ENCODE measurements around the gene PREX1. TPM values are rescaled to one million over a fixed set of nuclear protein-coding genes. Genes with fewer than 3 reads are reported as not detected.

PREX1 gene
- total RNA-seq, 1 experiment from 2014 or later, result not detected

DNA sequence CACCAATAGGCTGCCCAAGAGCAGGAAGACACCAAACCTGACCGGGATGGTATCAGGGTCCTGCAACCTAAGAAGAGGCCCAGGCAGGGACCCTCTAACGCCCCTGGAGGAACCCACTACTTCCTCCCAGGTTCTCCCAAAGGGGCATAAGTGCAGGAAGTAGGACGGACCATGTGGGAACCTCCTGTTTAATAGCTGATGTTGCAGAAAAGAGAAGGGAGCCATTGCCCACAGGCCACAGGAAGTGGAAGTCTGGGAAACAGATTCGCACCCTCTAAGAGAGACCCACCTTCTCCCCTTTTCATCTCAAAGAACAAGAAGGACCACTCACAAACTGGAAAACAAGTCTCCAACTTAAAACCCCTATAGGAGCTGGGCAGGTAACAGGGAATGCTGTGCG lies 18.1 kb downstream of the PREX1 start:
- intact Hi-C loops (cut with micrococcal nuclease), result no loop called here
- no peak overlapping the region for H3K27ac Mint-ChIP-seq (ENCODE audit: low read depth, unreplicated experiment)
- peaks cover 51% of the 10 kb centered on the region for H3K27me3 Mint-ChIP-seq (ENCODE audit: insufficient read depth, unreplicated experiment)
- peaks cover 13% of the 10 kb centered on the region for H3K9me3 Mint-ChIP-seq (ENCODE audit: unreplicated experiment)
- H3K4me1 Mint-ChIP-seq (ENCODE audit: insufficient read depth, unreplicated experiment), result no peaks in the 10 kb centered on the region
- TF ChIP-seq, protein P1, sequence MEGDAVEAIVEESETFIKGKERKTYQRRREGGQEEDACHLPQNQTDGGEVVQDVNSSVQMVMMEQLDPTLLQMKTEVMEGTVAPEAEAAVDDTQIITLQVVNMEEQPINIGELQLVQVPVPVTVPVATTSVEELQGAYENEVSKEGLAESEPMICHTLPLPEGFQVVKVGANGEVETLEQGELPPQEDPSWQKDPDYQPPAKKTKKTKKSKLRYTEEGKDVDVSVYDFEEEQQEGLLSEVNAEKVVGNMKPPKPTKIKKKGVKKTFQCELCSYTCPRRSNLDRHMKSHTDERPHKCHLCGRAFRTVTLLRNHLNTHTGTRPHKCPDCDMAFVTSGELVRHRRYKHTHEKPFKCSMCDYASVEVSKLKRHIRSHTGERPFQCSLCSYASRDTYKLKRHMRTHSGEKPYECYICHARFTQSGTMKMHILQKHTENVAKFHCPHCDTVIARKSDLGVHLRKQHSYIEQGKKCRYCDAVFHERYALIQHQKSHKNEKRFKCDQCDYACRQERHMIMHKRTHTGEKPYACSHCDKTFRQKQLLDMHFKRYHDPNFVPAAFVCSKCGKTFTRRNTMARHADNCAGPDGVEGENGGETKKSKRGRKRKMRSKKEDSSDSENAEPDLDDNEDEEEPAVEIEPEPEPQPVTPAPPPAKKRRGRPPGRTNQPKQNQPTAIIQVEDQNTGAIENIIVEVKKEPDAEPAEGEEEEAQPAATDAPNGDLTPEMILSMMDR (IDR thresholded peaks at IDR 0.05; ENCODE audit: unreplicated experiment), result no peak
- BruUV-seq (replicated peaks), result no TSS peak
- POLR2A ChIA-PET, result no interaction called here
- CTCF ChIA-PET, result no interaction called here
- no peak for DNase-seq (ENCODE audit: unreplicated experiment)
- no peaks in the 10 kb centered on the region for H3K36me3 Mint-ChIP-seq (ENCODE audit: insufficient read depth, unreplicated experiment)
- no peak overlapping the region for H3K4me3 Mint-ChIP-seq (ENCODE audit: unreplicated experiment)

DNA sequence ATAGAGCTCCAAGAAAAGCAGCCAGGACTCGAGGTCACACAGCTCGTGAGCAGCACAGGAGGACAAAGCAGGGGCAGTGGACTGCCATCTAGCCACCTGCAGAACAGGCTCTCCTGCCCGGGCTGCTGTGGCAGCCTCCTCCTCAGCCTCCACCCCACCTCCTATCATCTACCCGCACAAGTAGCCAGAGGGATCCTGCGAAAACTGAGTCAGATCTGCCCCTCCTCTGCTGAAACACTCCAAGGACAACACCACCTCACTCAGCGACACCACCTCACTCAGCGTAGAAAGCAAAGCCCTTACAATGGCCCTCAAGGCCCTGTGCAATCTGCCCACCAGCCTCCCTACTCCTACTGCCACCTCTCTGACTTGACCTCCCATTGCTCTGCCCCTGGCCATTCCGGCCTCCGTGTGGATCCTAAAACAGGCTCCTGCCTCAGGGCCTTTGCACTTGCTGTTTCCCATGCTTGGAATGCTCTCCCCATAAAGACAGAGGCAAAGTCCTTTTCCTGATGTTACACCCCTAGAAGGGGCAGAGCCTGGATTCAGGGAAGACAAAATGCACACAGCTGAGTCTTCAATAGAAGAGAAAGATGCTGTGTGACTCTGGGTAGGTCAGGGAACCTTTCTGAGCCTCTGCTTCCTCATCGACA lies 19.3 kb downstream of the PREX1 start:
- intact Hi-C loops (cut with micrococcal nuclease), result no loop called here
- TF ChIP-seq, protein P1 (IDR thresholded peaks at IDR 0.05; ENCODE audit: unreplicated experiment), result no peak
- Mint-ChIP-seq H3K27ac (ENCODE audit: low read depth, unreplicated experiment) (no peak overlapping the region), H3K27me3 (ENCODE audit: insufficient read depth, unreplicated experiment) (peaks cover 60% of the 10 kb centered on the region), H3K4me1 (ENCODE audit: insufficient read depth, unreplicated experiment) (no peaks in the 10 kb centered on the region), H3K4me3 (ENCODE audit: unreplicated experiment) (no peak overlapping the region), H3K9me3 (ENCODE audit: unreplicated experiment) (peaks cover 13% of the 10 kb centered on the region), H3K36me3 (ENCODE audit: insufficient read depth, unreplicated experiment) (no peaks in the 10 kb centered on the region)
- ChIA-PET POLR2A (no interaction called here), CTCF (interaction anchor here (0.9 kb wide), 1 partner anchor 96 kb away, joined by 6 read pairs; no protein-coding TSS in a partner anchor)
- no TSS peak for BruUV-seq (replicated peaks)
- no peak for DNase-seq (ENCODE audit: unreplicated experiment)

DNA sequence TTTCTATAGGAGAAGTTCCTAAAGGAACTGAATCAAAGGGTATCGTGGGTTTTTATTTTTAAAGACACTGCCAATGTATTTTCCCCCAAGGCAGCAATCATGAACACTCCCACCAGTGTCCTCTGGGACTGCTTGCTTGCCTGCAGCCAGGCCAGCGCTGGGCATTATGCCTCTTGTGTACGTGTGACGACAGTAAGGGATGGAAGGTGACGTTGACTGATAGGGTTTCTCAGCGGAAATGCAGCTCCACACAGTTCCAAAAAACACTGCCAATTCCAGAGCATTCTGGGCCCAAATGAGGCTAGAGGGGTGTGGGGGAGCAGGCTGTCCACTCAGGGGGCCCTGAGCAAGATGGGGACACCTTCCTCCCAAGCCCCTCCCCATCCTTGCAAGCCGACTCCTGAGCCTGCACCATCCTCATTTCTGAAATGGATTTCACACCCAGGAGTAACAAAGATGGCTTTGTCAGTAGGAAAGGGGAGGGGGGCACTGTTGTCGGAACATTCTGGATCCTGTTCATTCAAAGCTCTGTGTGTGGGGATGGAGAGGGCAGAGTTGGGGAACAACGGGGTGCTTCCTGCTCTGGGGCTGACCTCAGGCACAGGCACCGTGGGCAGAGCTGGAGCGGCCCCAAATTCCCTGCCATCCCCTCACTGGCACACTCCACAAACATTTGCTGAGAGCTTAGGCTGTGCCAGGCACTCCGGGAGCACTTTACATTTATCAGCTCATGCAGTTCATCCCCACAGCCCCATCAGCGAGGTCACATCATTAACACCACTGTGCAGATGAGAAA lies 20.0 kb downstream of the PREX1 start:
- ChIA-PET POLR2A (no interaction called here), CTCF (interaction anchor here (0.9 kb wide), 1 partner anchor 97 kb away, joined by 6 read pairs; no protein-coding TSS in a partner anchor)
- no peaks in the 10 kb centered on the region for H3K4me1 Mint-ChIP-seq (ENCODE audit: insufficient read depth, unreplicated experiment)
- H3K9me3 Mint-ChIP-seq (ENCODE audit: unreplicated experiment), result peaks cover 13% of the 10 kb centered on the region
- no peaks in the 10 kb centered on the region for H3K36me3 Mint-ChIP-seq (ENCODE audit: insufficient read depth, unreplicated experiment)
- peaks cover 62% of the 10 kb centered on the region for H3K27me3 Mint-ChIP-seq (ENCODE audit: insufficient read depth, unreplicated experiment)
- no TSS peak for BruUV-seq (replicated peaks)
- intact Hi-C loops (cut with micrococcal nuclease), result no loop called here
- no peak for DNase-seq (ENCODE audit: unreplicated experiment)
- no peak overlapping the region for H3K27ac Mint-ChIP-seq (ENCODE audit: low read depth, unreplicated experiment)
- no peak overlapping the region for H3K4me3 Mint-ChIP-seq (ENCODE audit: unreplicated experiment)
- TF ChIP-seq, protein P1 (IDR thresholded peaks at IDR 0.05; ENCODE audit: unreplicated experiment), result no peak

DNA sequence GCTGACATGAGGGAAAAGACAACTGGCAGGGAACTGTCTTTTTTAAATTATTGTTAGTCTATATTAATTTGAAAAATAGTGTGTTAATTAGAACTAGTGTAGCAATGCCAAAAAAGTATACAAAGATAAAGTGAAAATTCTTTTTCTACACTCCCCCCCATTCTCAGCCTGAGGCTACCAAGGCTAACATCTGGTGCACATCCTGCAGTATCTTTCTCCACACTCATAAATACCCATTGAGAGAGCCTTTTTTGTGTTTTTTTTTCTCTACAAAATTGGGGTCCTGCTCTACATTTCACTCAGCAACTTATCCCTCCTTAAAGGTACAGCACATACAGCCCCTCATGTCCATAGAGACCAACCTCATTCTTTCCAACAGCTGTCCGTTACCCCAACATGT lies 20.7 kb downstream of the PREX1 start:
- Mint-ChIP-seq H3K27ac (ENCODE audit: low read depth, unreplicated experiment) (no peak overlapping the region), H3K4me1 (ENCODE audit: insufficient read depth, unreplicated experiment) (no peaks in the 10 kb centered on the region), H3K36me3 (ENCODE audit: insufficient read depth, unreplicated experiment) (no peaks in the 10 kb centered on the region), H3K27me3 (ENCODE audit: insufficient read depth, unreplicated experiment) (peaks cover 68% of the 10 kb centered on the region), H3K9me3 (ENCODE audit: unreplicated experiment) (peaks cover 13% of the 10 kb centered on the region), H3K4me3 (ENCODE audit: unreplicated experiment) (no peak overlapping the region)
- no peak for DNase-seq (ENCODE audit: unreplicated experiment)
- no TSS peak for BruUV-seq (replicated peaks)
- intact Hi-C loops (cut with micrococcal nuclease), result no loop called here
- ChIA-PET POLR2A (no interaction called here), CTCF (no interaction called here)
- TF ChIP-seq, protein P1 (IDR thresholded peaks at IDR 0.05; ENCODE audit: unreplicated experiment), result no peak
